HG03097 (cell line): ENCODE measurements around the gene KRTAP6-1.

Source experiments
- ATAC-seq: cut with Tn5 transposase; IDR thresholded peaks from one replicate; pipeline ENCODE4 v1.9.1; 2021; ENCODE audit not compliant: unreplicated experiment, low FRiP score

KRTAP6-1 gene

DNA sequence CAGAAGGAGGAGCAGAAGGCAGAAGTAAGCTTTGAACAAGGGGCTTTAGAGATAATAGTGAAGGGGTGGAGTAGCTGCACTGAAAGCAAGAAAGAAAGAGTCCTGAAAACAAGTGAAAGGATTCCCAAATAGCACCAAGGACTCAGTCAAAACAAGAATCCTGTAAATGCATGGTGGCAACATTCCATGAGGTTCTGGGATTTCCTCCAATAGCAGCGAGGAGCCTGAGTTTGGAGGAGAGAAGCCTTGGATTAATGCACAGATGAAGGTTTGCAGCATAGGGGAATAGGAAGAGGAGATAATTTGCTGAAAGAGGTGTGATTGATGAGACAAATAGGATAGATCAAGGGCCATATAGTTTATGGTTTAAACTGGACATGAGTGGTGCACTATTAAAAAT, 34.4 kb downstream of the KRTAP6-1 start:
- no peak for ATAC-seq

DNA sequence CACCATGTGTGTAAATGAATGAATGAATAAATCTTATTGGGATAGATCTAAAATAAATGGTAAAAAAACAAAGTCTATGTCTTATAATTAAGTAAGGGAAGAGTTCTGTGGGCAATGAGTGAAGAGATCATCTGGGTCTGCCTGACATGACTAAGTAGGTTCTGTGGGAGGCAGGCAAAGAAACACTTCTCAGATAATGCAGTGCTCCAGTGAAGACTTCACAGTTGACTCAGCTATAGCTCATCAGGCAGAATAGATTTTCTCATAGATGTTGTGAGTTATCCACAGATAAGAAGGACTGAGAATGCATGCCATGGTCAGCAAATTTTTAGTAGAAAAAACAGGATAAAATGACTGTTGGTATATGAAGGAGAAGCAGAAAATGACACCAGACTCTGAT, 36.0 kb downstream of the KRTAP6-1 start:
- no peak for ATAC-seq

DNA sequence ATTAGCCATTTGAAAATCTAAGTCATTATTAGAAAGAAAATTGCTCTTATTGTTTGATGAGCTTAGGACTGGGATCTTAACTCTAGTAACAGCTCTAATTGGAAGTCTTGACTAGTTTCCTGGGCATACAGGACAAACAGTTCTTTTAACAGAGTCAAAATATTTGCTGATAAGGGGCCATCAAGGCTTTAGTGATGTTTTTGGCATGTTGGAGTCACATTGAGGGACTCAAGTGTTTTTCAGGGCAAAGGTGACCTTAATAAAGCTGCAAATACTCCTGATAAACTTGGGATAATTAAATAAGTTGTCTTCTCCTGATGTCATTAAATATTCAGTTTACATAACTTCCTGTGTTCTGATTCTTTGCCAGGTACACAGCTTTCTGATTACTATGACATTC, 46.1 kb downstream of the KRTAP6-1 start:
- no peak for ATAC-seq

DNA sequence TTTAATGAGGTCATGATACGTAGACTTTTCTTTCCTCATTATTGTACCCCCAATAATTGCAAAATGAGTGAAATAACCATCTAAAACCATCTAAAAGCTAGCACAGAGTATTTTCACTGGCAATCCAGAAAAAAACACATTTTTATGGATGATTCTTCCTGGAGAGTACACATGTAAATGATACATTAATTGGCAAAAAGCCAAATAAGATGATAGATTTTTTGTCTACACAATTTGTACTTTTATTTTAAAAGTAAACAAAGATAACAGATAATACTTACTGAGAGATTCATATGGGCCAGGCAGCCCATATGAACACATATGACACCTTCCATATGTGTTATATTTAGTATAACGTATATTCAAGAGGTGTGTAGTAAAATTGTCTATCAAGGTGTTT, 50.1 kb downstream of the KRTAP6-1 start:
- no peak for ATAC-seq
